ENCODE measurements around the gene STK26. TPM values are rescaled to one million over a fixed set of nuclear protein-coding genes. Genes with fewer than 3 reads are reported as not detected.

STK26 gene
- total RNA-seq, 4 donors from 2014 or later: 7.1 to 21.9 (median 18.6) TPM

- Histone ChIP-seq H3K27me3 (no peaks in the 10 kb centered on the region), H3K4me3 (no peak overlapping the region), H3K4me1 (no peaks in the 10 kb centered on the region), H3K27ac (no peak overlapping the region), H3K36me3 (no peaks in the 10 kb centered on the region), H3K9me3 (no peaks in the 10 kb centered on the region)
- intact Hi-C loops (cut with DNase I; ENCODE audit: low total_unique reads) (no loop called here), in situ Hi-C loops (cut with MboI; ENCODE audit: low pct_ligation_motif_present in 1 of 4, low pct_unique_long_range_greater_than_20kb in 1 of 4, low sequenced_read_pairs in 3 of 4) (no loop called here)
- WGBS, 2 donors (ENCODE audit: low coverage in 1 of 2): 58 to 78% methylated on average over 1 to 5 of the region's 5 CpGs
- no peak for DNase-seq
- no peak for TF ChIP-seq POLR2AphosphoS5 (IDR thresholded peaks at IDR 0.05)
- no peak for TF ChIP-seq CTCF (IDR thresholded peaks at IDR 0.05)
- no peak for TF ChIP-seq POLR2A (IDR thresholded peaks at IDR 0.05)
- no peak for TF ChIP-seq EP300 (IDR thresholded peaks at IDR 0.05; ENCODE audit: low read depth)
These were observed 14.4 kb downstream of the STK26 start for GRCh38 chrX:132037479-132037993.

GRCh38 chrX:132040066-132040465, 17.0 kb downstream of the STK26 start:
- Histone ChIP-seq H3K36me3 (no peaks in the 10 kb centered on the region), H3K9me3 (no peaks in the 10 kb centered on the region), H3K4me1 (no peaks in the 10 kb centered on the region), H3K4me3 (no peak overlapping the region), H3K27ac (no peak overlapping the region), H3K27me3 (no peaks in the 10 kb centered on the region)
- in situ Hi-C loops (cut with MboI; ENCODE audit: low pct_ligation_motif_present in 1 of 4, low pct_unique_long_range_greater_than_20kb in 1 of 4, low sequenced_read_pairs in 3 of 4) (no loop called here), intact Hi-C loops (cut with DNase I; ENCODE audit: low total_unique reads) (no loop called here)
- TF ChIP-seq CTCF (IDR thresholded peaks at IDR 0.05) (no peak), EP300 (IDR thresholded peaks at IDR 0.05; ENCODE audit: low read depth) (no peak), POLR2AphosphoS5 (IDR thresholded peaks at IDR 0.05) (no peak), POLR2A (IDR thresholded peaks at IDR 0.05) (no peak)
- 83% methylated on average over 2 of the region's 2 CpGs; no CpG with 5 or more reads in 1 of the 2 donors for WGBS, 2 donors (ENCODE audit: low coverage in 1 of 2)
- DNase-seq: no peak

GRCh38 chrX:132041015-132041414, 17.9 kb downstream of the STK26 start:
- H3K9me3 ChIP-seq: no peaks in the 10 kb centered on the region
- no peak for DNase-seq
- in situ Hi-C loops (cut with MboI; ENCODE audit: low pct_ligation_motif_present in 1 of 4, low pct_unique_long_range_greater_than_20kb in 1 of 4, low sequenced_read_pairs in 3 of 4): no loop called here
- intact Hi-C loops (cut with DNase I; ENCODE audit: low total_unique reads): no loop called here
- TF ChIP-seq POLR2AphosphoS5 (IDR thresholded peaks at IDR 0.05): no peak
- no peak for TF ChIP-seq POLR2A (IDR thresholded peaks at IDR 0.05)
- no peak for TF ChIP-seq CTCF (IDR thresholded peaks at IDR 0.05)
- no peak for TF ChIP-seq EP300 (IDR thresholded peaks at IDR 0.05; ENCODE audit: low read depth)
- WGBS, 2 donors (ENCODE audit: low coverage in 1 of 2): 66 to 76% methylated on average over 3 to 4 of the region's 4 CpGs
- H3K4me3 ChIP-seq: no peak overlapping the region
- H3K27ac ChIP-seq: no peak overlapping the region
- H3K36me3 ChIP-seq: no peaks in the 10 kb centered on the region
- H3K27me3 ChIP-seq: no peaks in the 10 kb centered on the region
- H3K4me1 ChIP-seq: no peaks in the 10 kb centered on the region

GRCh38 chrX:132043977-132044376, 20.9 kb downstream of the STK26 start:
- Histone ChIP-seq H3K27ac (no peak overlapping the region), H3K27me3 (no peaks in the 10 kb centered on the region), H3K4me3 (no peak overlapping the region), H3K4me1 (no peaks in the 10 kb centered on the region), H3K9me3 (no peaks in the 10 kb centered on the region), H3K36me3 (no peaks in the 10 kb centered on the region)
- intact Hi-C loops (cut with DNase I; ENCODE audit: low total_unique reads): no loop called here
- no peak for DNase-seq
- in situ Hi-C loops (cut with MboI; ENCODE audit: low pct_ligation_motif_present in 1 of 4, low pct_unique_long_range_greater_than_20kb in 1 of 4, low sequenced_read_pairs in 3 of 4): no loop called here
- no peak for TF ChIP-seq POLR2AphosphoS5 (IDR thresholded peaks at IDR 0.05)
- no peak for TF ChIP-seq EP300 (IDR thresholded peaks at IDR 0.05; ENCODE audit: low read depth)
- TF ChIP-seq CTCF (IDR thresholded peaks at IDR 0.05): no peak
- no peak for TF ChIP-seq POLR2A (IDR thresholded peaks at IDR 0.05)
- 75 to 90% methylated on average over 2 of the region's 2 CpGs for WGBS, 2 donors (ENCODE audit: low coverage in 1 of 2)

Data from transverse colon (tissue), 4 donors.